Sciatic nerve (tissue), 2 donors: ENCODE results near the gene CABYR. TPM values are rescaled to one million over a fixed set of nuclear protein-coding genes. Genes with fewer than 3 reads are reported as not detected.

Experiments used
- ATAC-seq: fragments of 200-7000 bp; cut with Tn5 transposase; one replicate; pipeline ENCODE4 v1.9.1; 2020; ENCODE audit warnings: mild to moderate bottlenecking, moderate library complexity
- DNase-seq: peaks from one replicate; pipeline ENCODE4 v3.0.0-alpha.2; 2020; ENCODE audit warnings: low spot score
- intact Hi-C: fragments of 100-400 bp; cut with DNase I; formaldehyde crosslinking; loops from one replicate; pipeline ENCODE4 v1.14.2; 2022
- total RNA-seq: library from RNA; stranded (reverse); fragmentation: NEBNext Ultra II Directional; extraction: Animal tissue kit (Norgen Biotek cat#: 25700); gene quantifications from one replicate; pipeline ENCODE4 v1.2.1, GENCODE V29; 2021
- donor health status: DM: no; HTN: no; CAD: no.
- donor health status: DM: no; HTN: no; CAD: no.

The CABYR gene
- total RNA-seq, 1 donor from 2014 or later, result 1.5 TPM

DNA sequence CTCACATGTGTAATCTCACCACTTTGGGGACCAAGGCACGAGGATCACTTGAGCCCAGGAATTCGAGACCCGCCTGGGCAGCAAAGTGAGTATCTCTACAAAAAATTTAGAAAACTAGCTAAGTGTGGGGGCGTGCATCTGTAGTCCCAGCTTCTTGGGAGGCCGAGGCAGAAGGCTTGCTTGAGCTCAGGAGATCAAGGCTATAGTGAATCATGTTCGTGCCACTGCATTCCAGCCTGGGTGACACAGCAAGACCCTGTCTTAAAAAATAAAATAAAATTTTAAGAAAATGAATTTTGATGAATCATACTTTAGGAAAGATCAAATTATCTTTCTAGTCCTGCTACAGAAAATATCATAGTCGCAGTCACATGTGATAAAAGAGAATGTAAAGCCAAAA lies 46.9 kb downstream of the CABYR start:
- DNase-seq, result no peak
- ATAC-seq, result no peak
- intact Hi-C loops, result no loop called here

GRCh38 chr18:24187049-24187448 lies 48.2 kb downstream of the CABYR start:
- ATAC-seq (peak; percentile 39), DNase-seq (no peak)
- intact Hi-C loops, result no loop called here

- DNase-seq, result no peak
- no peak for ATAC-seq
- intact Hi-C loops, result no loop called here
Observed at GRCh38 chr18:24187689-24188088, 48.8 kb downstream of the CABYR start.

DNA sequence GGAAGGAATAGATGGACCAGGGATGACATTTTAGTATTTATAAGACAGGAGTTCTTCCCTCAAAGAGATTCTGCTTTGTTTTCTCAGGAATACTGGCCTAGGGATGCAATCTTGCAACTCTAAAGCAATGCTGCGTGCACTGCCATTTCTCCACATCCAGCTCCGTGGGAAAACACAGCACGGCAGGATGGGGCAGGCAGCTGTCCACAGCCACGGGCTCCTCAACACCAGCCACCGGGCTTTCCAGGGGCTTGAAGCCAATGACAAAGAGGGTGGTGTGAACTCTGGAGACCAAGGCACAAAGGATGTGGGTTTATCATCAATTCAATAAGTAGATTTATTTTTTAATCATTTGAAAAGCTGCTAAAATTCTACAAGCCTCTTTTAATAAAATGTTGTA lies 49.3 kb downstream of the CABYR start:
- ATAC-seq (no peak), DNase-seq (no peak)
- intact Hi-C loops, result no loop called here

GRCh38 chr18:24189007-24189528 lies 50.2 kb downstream of the CABYR start:
- DNase-seq (no peak), ATAC-seq (peak; percentile 59)
- intact Hi-C loops, result no loop called here

DNA sequence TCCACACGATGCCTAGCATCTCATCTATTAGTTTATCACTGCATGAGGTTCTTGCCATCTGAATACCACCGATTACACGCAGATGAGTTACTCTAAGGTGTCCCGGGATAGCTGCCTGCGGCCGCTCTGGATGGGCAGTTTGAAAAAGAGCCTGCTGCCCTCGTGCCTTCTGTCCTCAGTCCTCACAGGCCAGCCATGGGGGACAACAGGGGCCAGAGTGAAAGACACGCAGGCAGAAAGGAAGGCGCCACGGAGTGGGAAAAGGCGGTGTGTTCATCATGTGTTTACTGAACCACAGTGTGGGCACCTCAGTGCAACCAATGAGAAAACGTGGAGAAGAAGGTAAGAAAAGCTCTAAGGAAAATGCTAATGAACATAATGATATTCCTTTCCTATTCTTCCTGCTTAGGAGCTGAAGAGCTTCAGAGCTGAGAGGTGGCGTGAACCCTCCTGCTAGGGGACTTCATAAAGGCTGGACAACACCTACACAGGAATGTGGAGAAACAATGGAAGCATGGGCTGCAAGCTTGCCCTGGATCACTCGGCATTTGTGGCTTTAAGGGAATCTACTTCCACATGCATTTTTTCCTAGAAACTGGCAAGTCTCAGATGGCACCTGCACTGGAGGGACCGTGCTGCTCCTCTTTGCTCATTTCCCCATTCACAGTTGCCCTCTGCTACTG lies 50.9 kb downstream of the CABYR start:
- ATAC-seq, result peak; percentile 18
- DNase-seq, result no peak
- intact Hi-C loops, result no loop called here

GRCh38 chr18:24190590-24190989 lies 51.7 kb downstream of the CABYR start:
- intact Hi-C loops, result no loop called here
- no peak for ATAC-seq

DNA sequence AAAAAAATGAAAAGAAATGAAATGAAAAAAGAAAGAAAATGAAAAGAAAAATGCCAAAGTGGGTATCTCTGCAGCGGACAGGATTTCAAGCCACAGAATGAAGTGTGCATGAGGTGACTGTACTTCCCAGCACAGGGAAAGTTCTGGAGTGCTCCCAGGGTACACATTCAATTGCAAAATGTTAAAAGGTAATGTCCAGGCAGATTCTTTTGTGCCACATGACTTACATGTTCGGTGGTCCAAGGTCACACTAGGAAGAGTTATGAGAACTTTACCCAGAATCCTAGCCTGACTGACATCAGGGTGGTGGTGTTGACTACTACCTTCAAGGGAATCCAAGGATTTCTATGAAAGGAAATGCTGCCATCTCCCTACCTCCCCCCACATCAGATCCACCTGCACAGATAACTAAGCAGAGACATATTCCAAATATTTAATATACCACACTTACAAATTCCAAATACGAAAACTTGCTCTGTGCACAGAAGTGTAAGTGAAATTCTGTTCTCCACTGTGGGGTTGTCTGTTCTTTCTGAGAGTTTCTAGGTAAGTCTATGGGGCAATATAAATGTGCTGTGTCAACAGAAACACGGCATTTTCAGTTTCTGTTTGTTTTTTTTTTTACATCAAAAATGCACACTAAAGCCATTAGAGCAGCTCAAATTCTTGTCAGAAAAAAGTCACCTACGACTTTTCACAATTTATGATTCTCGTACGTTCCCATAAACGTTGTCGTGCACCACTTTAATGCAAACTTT lies 56.6 kb downstream of the CABYR start:
- ATAC-seq (no peak), DNase-seq (no peak)
- intact Hi-C loops, result no loop called here

More at GRCh38 chr18:24190590-24190989, 51.7 kb downstream of the CABYR start:
- DNase-seq, result no peak

- ATAC-seq (no peak), DNase-seq (no peak)
- intact Hi-C loops, result no loop called here
Observed at GRCh38 chr18:24196764-24197163, 57.9 kb downstream of the CABYR start.

GRCh38 chr18:24197412-24197811 lies 58.5 kb downstream of the CABYR start:
- intact Hi-C loops, result no loop called here
- ATAC-seq, result no peak
- no peak for DNase-seq

DNA sequence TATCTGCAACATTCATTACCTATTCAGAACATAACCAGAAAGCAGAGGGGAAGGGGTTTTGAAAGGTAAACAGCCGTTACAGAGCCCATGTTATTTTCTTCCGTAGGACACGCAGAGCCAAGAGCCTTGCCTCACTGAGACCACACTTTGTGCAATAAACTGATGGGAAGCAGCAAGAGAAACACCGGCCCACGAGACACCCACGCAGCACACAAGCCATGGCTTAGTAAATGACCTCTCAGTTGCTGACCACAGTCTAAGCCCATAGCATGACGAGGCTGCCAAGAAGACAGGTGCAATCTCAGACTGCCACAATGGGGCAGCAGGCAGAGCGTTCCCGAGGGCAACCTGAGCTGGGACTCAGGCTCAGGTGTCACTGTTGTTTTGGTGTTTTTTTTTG lies 59.6 kb downstream of the CABYR start:
- DNase-seq (no peak), ATAC-seq (no peak)
- intact Hi-C loops, result no loop called here

GRCh38 chr18:24199372-24199962 lies 60.6 kb downstream of the CABYR start:
- DNase-seq (no peak), ATAC-seq (no peak)
- intact Hi-C loops, result no loop called here

DNA sequence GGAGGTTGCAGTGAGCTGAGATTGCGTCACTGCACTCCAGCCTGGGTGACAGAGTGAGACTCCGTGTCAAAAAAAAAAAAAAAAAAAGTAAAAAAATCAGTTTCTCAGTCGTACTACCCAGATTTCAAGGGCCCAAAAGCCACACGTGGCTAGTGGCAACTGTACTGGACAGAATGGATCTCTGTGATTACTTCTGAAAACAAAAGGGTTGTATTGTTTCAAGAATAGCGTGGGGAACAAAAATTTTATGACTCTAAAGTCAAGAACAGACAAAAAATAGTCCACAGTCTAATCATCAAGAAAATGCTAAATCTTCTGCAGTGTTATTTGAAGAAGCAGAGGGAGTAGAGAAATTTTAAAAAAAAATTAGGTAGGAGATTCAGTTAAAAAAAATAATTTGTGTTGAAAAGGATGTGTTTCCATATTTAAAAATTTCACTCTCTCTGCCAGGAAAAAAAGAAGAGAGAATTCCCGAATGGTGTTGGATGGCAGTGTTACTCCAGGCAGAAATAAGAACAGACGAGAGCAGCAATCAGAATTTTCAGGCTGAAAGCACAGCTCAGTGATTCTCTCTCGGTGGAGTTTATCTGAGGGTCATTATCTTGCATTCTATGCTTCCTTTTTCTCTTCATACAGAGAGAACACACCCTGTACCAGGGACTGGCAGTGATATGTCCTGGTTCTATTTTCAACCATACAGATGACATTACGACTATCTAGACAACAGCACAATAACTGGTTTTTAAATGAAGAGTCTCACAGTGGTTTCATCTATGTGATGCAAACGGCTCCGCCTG lies 61.8 kb downstream of the CABYR start:
- DNase-seq, result no peak
- intact Hi-C loops, result no loop called here
- ATAC-seq, result peak; percentile 55

DNA sequence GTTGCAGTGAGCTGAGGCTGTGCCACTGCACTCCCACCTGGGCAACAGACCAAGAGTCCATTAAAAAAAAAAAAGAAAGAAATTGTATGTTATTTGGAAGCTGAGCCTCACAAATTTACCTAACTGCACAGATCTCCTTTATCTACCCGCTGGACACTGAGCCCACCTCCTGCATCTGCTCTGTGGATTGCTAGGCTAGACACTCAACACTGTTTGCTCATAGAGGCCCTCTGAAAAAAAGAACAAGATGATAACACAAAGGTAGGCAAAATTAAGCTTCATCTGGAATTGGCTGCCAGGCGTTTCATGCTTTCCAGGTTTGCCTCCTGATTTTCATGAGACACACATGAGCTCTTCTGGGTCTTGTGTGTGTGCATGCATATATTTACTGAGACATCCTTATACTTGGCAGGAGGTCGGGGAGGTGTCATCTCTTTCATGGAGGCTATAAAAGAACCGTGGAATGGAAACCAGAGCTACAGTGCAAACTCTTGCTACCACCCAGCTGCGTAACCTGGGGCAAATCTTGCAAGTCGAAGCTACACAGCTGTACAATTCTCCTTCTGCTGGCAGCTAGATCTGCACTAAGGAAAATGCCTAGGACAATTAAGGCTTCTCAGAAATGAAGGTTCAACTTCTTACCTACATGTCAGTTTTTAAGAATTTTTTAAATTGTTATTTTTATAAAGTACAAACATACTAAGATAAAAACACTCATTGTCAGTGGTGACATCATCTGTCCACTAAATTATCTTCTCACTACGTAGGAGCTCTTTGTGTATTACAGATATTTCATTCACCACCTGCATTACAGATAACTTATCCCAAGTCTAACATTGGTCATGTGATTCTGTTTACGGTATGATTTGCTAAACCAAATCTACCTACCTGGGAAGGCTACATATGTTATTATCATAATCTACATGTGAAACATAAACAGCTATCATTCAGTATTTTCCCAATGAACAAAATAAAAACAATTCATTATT lies 63.1 kb downstream of the CABYR start:
- no peak for DNase-seq
- intact Hi-C loops, result no loop called here
- no peak for ATAC-seq

GRCh38 chr18:24204904-24205303 lies 66.0 kb downstream of the CABYR start:
- intact Hi-C loops, result no loop called here
- ATAC-seq, result no peak
- no peak for DNase-seq

- no peak for DNase-seq
- no peak for ATAC-seq
- intact Hi-C loops, result no loop called here
Observed at GRCh38 chr18:24208270-24209035, 69.6 kb downstream of the CABYR start.

DNA sequence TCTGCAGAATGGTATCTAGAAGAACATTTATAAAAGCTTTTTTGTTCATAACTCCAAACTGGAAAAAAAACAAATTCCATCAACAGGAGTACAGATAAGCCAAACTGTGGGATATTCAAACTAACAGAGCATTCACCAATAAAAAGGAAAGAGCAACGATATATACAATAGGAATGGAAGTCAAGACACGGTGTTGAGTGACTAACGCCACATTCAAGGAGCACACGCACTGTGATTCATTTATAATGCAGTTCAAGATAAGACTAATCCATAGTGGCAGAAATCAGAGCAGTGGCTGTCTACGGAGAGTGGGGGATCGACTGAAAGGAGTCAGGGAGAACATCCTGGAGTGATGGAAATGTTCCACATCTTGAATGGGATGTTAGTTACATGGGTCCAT lies 70.7 kb downstream of the CABYR start:
- no peak for ATAC-seq
- intact Hi-C loops, result no loop called here
- no peak for DNase-seq
